Testis (tissue), 2 donors: ENCODE results near the gene LRRFIP1.

Experiments
- POLR2A ChIP-seq: fragments of 450-650 bp; IDR thresholded peaks from one replicate; pipeline ENCODE4 v1.6.1; 2017; ENCODE audit warnings: antibody characterized with exemption, mild to moderate bottlenecking, moderate library complexity
- TF ChIP-seq, protein P1 (sequence below), 3 experiments: fragments of 450-650 bp in 2 of 3; fragments of 200-600 bp in 1 of 3; sonication (generic) in 1 of 3; IDR thresholded peaks; one replicate each; pipeline ENCODE4 v1.5.1; 2016 to 2019; ENCODE audit warnings: antibody characterized with exemption in 3 of 3, mild to moderate bottlenecking in 2 of 3, moderate library complexity in 1 of 3

DNA sequence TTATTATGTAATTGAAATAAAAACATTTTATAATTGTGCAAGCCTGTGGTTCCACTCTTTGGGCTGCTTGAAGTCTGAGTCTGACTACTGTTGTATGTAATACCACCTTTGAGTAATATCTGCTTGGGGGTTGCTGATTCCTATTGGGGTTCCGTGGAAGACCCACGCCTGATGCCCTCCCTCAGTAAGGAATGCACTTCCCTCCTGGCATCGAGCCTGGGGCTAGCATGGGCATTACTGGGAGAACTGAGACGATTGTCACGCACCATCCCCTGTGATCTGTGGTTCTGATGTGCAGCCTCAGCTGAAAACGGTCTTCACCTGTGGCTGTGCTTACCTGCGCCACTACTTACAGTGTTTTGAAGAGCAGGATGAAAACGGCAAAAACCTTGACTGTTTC, 138.5 kb downstream of the LRRFIP1 start:
- TF ChIP-seq, protein P1, sequence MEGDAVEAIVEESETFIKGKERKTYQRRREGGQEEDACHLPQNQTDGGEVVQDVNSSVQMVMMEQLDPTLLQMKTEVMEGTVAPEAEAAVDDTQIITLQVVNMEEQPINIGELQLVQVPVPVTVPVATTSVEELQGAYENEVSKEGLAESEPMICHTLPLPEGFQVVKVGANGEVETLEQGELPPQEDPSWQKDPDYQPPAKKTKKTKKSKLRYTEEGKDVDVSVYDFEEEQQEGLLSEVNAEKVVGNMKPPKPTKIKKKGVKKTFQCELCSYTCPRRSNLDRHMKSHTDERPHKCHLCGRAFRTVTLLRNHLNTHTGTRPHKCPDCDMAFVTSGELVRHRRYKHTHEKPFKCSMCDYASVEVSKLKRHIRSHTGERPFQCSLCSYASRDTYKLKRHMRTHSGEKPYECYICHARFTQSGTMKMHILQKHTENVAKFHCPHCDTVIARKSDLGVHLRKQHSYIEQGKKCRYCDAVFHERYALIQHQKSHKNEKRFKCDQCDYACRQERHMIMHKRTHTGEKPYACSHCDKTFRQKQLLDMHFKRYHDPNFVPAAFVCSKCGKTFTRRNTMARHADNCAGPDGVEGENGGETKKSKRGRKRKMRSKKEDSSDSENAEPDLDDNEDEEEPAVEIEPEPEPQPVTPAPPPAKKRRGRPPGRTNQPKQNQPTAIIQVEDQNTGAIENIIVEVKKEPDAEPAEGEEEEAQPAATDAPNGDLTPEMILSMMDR (IDR thresholded peaks at IDR 0.05): no peak
- TF ChIP-seq POLR2A: no peak
